Heart right ventricle (tissue), 16 donors: ENCODE data around the gene MICAL1. TPM values are rescaled to one million over a fixed set of nuclear protein-coding genes. Genes with fewer than 3 reads are reported as not detected.

Experiments
- ATAC-seq, 8 donors: fragments of 200-7000 bp; cut with Tn5 transposase; one replicate each; pipeline ENCODE4 v1.9.1; 2020; ENCODE audit warnings: mild to moderate bottlenecking in 8 of 8, moderate library complexity in 8 of 8, moderate number of reproducible peaks in 1 of 8
- DNase-seq, 2 donors: peaks; one replicate each; pipeline ENCODE4 v3.0.0-alpha.2; 2020
- H3K27ac ChIP-seq, 10 donors: fragments of 200-600 bp; sonication (generic) in 2 of 10; one replicate each; pipeline versions ENCODE4 v1.5.0 to v1.8.0; 2020 to 2022; ENCODE audit warnings: mild to moderate bottlenecking in 3 of 10
- H3K27me3 ChIP-seq, 7 donors: fragments of 200-600 bp; one replicate each; pipeline ENCODE4 v1.8.0; 2021 to 2022; ENCODE audit warnings: mild to moderate bottlenecking in 2 of 7
- H3K36me3 ChIP-seq, 9 donors: fragments of 200-600 bp; sonication (generic) in 1 of 9; one replicate each; pipeline versions ENCODE4 v1.5.0 to v1.8.0; 2020 to 2022; ENCODE audit warnings: mild to moderate bottlenecking in 2 of 9
- H3K4me1 ChIP-seq, 9 donors: fragments of 200-600 bp; sonication (generic) in 1 of 9; one replicate each; pipeline versions ENCODE4 v1.5.0 to v1.8.0; 2020 to 2022; ENCODE audit warnings: mild to moderate bottlenecking in 4 of 9
- H3K4me3 ChIP-seq, 10 donors: fragments of 200-600 bp; sonication (generic) in 2 of 10; one replicate each; pipeline versions ENCODE4 v1.5.0 to v1.8.0; 2020 to 2022; ENCODE audit warnings: mild to moderate bottlenecking in 7 of 10, moderate library complexity in 2 of 10
- H3K9me3 ChIP-seq, 11 donors: fragments of 200-600 bp in 10 of 11; sonication (generic) in 2 of 11; one replicate each; pipeline versions ENCODE4 v1.5.0 to v1.8.0; 2013 to 2022; ENCODE audit warnings: mild to moderate bottlenecking in 2 of 11, control low read depth in 1 of 11, moderate library complexity in 1 of 11
- WGBS, 2 donors: extraction: QIAGEN DNeasy Blood & Tissue Kit; methylation state at CpG; one replicate each; pipeline ENCODE4 v1.1.7; 2013; ENCODE audit warnings: inconsistent platforms in 1 of 2; 5-methylcytosine and 5-hydroxymethylcytosine counted together
- intact Hi-C, 10 donors: fragments of 100-400 bp; cut with DNase I; formaldehyde crosslinking; loops; one replicate each; pipeline versions ENCODE4 v1.11.1 to v1.14.2; 2022
- polyA plus RNA-seq, 2 donors: library from polyadenylated mRNA; stranded (reverse); fragments of 200-250 nt; gene quantifications; one replicate each; pipeline ENCODE4 v1.2.3, GENCODE V29; 2013
- total RNA-seq, 10 donors: library from RNA; stranded (reverse); fragmentation: NEBNext Ultra II Directional in 3 of 10; extraction: Animal tissue kit (Norgen Biotek cat#: 25700) in 3 of 10; gene quantifications; one replicate each; pipeline versions ENCODE4 v1.2.1 to v1.2.4, GENCODE V29; 2021 to 2023
- TF ChIP-seq, protein P1 (sequence below), 9 donors: fragments of 200-600 bp; sonication (generic) in 2 of 9; IDR thresholded peaks; one replicate each; pipeline versions ENCODE4 v1.5.0 to v1.8.0; 2021 to 2022; ENCODE audit warnings: antibody characterized with exemption in 9 of 9, mild to moderate bottlenecking in 5 of 9, moderate library complexity in 1 of 9
- donor health status: Arrhythmogenic right ventricular cardiomyopathy.
- donor health status: ischemic (EF 13 %, LVEDD 7.1; RV severe dilation, severe dysfunction).
- donor health status: healthy with polysubstance abuse.
- donor health status: DM: no; HTN: yes; CAD: no.
- donor health status: DM: no; HTN: no; CAD: no.
- donor health status: ischemic (EF 25% LVEDD 6.9; RV normal size, moderate dysfunction).
- donor health status: ischemic (EF 25% LVEDD 5.7; RV mildly dilated, moderate dysfunction).
- donor health status: healthy.
- donor health status: DM: yes; HTN: yes; CAD: no.
- donor health status: Ischemic cardiomyopathy.
- donor health status: ischemic (EF 35%, LVEDD 5.7; RV mildly dilated, moderate dysfunction).
- donor health status: nonischemic (EF 11% LVEDD 7.7; RV severe dilation, severe dysfunction).
- donor health status: DM: yes; HTN: yes; CAD: no.
- donor health status: PGD.
- donor health status: ischemic (EF 29% LVEDD 5.4; RV normal size, mild dysfunction).
- donor health status: nonischemic (EF 23%, LVEDD 6.1; RV moderate dilation, normal function).

The MICAL1 gene
- total and polyA plus RNA-seq, 12 donors = 2.4 to 24.0 (median 5.6) TPM

- intact Hi-C loops = no loop called here
- DNase-seq (no peak), ATAC-seq (no peak)
- H3K4me3 ChIP-seq = no peak overlapping the region
- peaks cover 9 to 18% (median 10%) of the 10 kb centered on the region in 9 donors for H3K4me1 ChIP-seq
- no peak overlapping the region for H3K27ac ChIP-seq
- TF ChIP-seq, protein P1, sequence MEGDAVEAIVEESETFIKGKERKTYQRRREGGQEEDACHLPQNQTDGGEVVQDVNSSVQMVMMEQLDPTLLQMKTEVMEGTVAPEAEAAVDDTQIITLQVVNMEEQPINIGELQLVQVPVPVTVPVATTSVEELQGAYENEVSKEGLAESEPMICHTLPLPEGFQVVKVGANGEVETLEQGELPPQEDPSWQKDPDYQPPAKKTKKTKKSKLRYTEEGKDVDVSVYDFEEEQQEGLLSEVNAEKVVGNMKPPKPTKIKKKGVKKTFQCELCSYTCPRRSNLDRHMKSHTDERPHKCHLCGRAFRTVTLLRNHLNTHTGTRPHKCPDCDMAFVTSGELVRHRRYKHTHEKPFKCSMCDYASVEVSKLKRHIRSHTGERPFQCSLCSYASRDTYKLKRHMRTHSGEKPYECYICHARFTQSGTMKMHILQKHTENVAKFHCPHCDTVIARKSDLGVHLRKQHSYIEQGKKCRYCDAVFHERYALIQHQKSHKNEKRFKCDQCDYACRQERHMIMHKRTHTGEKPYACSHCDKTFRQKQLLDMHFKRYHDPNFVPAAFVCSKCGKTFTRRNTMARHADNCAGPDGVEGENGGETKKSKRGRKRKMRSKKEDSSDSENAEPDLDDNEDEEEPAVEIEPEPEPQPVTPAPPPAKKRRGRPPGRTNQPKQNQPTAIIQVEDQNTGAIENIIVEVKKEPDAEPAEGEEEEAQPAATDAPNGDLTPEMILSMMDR (IDR thresholded peaks at IDR 0.05) = no peak
- 91 to 92% methylated on average over 9 of the region's 9 CpGs for WGBS, 2 donors
- no peaks in the 10 kb centered on the region for H3K27me3 ChIP-seq
- H3K36me3 ChIP-seq = peaks cover 0 to 67% (median 0%) of the 10 kb centered on the region in 9 donors
- no peaks in the 10 kb centered on the region for H3K9me3 ChIP-seq
These were observed 10.2 kb downstream of the MICAL1 start for GRCh38 chr6:109445382-109445781.

DNA sequence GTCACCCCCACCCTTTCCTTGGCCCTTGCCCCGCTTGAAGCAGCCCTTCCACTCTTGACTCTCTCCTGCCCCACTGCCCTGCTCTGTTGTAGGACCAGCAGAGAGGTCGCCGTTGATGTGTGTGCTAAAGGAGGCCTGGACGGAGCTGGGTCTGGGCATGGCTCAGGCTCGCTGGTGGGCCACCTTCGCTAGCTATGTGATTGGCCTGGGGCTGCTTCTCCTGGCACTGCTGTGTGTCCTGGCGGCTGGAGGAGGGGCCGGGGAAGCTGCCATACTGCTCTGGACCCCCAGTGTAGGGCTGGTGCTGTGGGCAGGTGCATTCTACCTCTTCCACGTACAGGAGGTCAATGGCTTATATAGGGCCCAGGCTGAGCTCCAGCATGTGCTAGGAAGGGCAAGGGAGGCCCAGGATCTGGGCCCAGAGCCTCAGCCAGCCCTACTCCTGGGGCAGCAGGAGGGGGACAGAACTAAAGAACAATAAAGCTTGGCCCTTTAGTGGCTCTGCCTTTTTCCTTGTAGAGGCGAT lies 12.1 kb downstream of the MICAL1 start:
- TF ChIP-seq, protein P1 (IDR thresholded peaks at IDR 0.05) = no peak
- Histone ChIP-seq H3K4me3 (no peak overlapping the region), H3K27ac (no peak overlapping the region), H3K27me3 (no peaks in the 10 kb centered on the region), H3K36me3 (peaks cover 0 to 52% (median 0%) of the 10 kb centered on the region in 9 donors), H3K4me1 (peaks cover 9 to 27% (median 15%) of the 10 kb centered on the region in 9 donors), H3K9me3 (no peaks in the 10 kb centered on the region)
- intact Hi-C loops = loop anchor here in 3 of 10 donors (5.0 kb wide), 3 partner anchors 39 to 249 kb away; partner anchors contain the start of genes AK9 (in 1 of the 3), CD164 (in 1 of the 3), FIG4 (in 1 of the 3) and ZBTB24 (in 1 of the 3)
- ATAC-seq = no peak
- WGBS, 2 donors = 96 to 97% methylated on average over 10 of the region's 10 CpGs
- no peak for DNase-seq

GRCh38 chr6:109442393-109442924 lies 13.1 kb downstream of the MICAL1 start:
- Histone ChIP-seq H3K9me3 (no peaks in the 10 kb centered on the region), H3K4me1 (peaks cover 9 to 27% (median 15%) of the 10 kb centered on the region in 9 donors), H3K27me3 (no peaks in the 10 kb centered on the region), H3K4me3 (no peak overlapping the region), H3K27ac (no peak overlapping the region), H3K36me3 (peaks cover 0 to 50% (median 0%) of the 10 kb centered on the region in 9 donors)
- 96 to 97% methylated on average over 6 of the region's 6 CpGs for WGBS, 2 donors
- DNase-seq (no peak), ATAC-seq (no peak)
- intact Hi-C loops = loop anchor here in 3 of 10 donors (5.0 kb wide), 3 partner anchors 40 to 250 kb away; partner anchors contain the start of genes AK9 (in 1 of the 3), CD164 (in 1 of the 3), FIG4 (in 1 of the 3) and ZBTB24 (in 1 of the 3)
- TF ChIP-seq, protein P1 (IDR thresholded peaks at IDR 0.05) = no peak

GRCh38 chr6:109441069-109441816 lies 14.3 kb downstream of the MICAL1 start:
- peak; percentile 28 to 62 (median 42) for ATAC-seq
- 1% methylated on average over 31 of the region's 31 CpGs for WGBS, 2 donors

More at GRCh38 chr6:109441069-109441816, 14.3 kb downstream of the MICAL1 start:
- intact Hi-C loops = loop anchor here in 5 of 10 donors (2.0 to 5.0 kb wide), 5 partner anchors 41 to 251 kb away; partner anchors contain the start of genes CD164 (in 3 of the 5), ZBTB24 (in 2 of the 5), AK9 (in 1 of the 5) and FIG4 (in 1 of the 5)
- TF ChIP-seq, protein P1 (IDR thresholded peaks at IDR 0.05) = peak in 2 of 9 donors; percentile 16 to 24
- DNase-seq = peak; percentile 45 to 48
- peaks cover 9 to 27% (median 15%) of the 10 kb centered on the region in 9 donors for H3K4me1 ChIP-seq
- peaks cover 0 to 38% (median 0%) of the 10 kb centered on the region in 9 donors for H3K36me3 ChIP-seq
- peak overlapping the region; percentile 65 to 97 (median 88) for H3K4me3 ChIP-seq
- H3K27ac ChIP-seq = peak overlapping the region; percentile 10 to 94 (median 86)
- H3K27me3 ChIP-seq = no peaks in the 10 kb centered on the region
- H3K9me3 ChIP-seq = no peaks in the 10 kb centered on the region
